HG03558 (cell line): ENCODE results near the gene IPO9.
"Not testable (repeated sequence)": the region's sequence is repeated elsewhere in the genome, so short reads cannot be mapped to it uniquely, and the experiment has no call there.

Source experiments
- ATAC-seq: cut with Tn5 transposase; IDR thresholded peaks from one replicate; pipeline ENCODE4 v1.9.1; 2021; ENCODE audit warnings: moderate number of reproducible peaks; ENCODE audit not compliant: unreplicated experiment; ENCODE audit errors: extremely low read depth

IPO9 gene

GRCh38 chr1:201845331-201846083 is 16.6 kb downstream of the IPO9 start:
- ATAC-seq: no peak

GRCh38 chr1:201847150-201847549 is 18.2 kb downstream of the IPO9 start:
- ATAC-seq: no peak

GRCh38 chr1:201848230-201848629 is 19.3 kb downstream of the IPO9 start:
- ATAC-seq: no peak

- ATAC-seq: no peak
Observed at GRCh38 chr1:201849372-201850052, 20.6 kb downstream of the IPO9 start.

GRCh38 chr1:201850053-201850397 is 21.1 kb downstream of the IPO9 start:
- ATAC-seq: no peak

GRCh38 chr1:201851949-201852348 is 23.0 kb downstream of the IPO9 start:
- no peak for ATAC-seq

- ATAC-seq: not testable (repeated sequence)
Observed at GRCh38 chr1:201856722-201857121, 27.8 kb downstream of the IPO9 start.

GRCh38 chr1:201859424-201859823 is 30.5 kb downstream of the IPO9 start:
- ATAC-seq: no peak

GRCh38 chr1:201861448-201861847 is 32.5 kb downstream of the IPO9 start:
- no peak for ATAC-seq

- ATAC-seq: no peak
Observed at GRCh38 chr1:201870397-201870796, 41.4 kb downstream of the IPO9 start.

GRCh38 chr1:201874672-201875071 is 45.7 kb downstream of the IPO9 start:
- no peak for ATAC-seq

- no peak for ATAC-seq
Observed at GRCh38 chr1:201876148-201876818, 47.3 kb downstream of the IPO9 start.

GRCh38 chr1:201877877-201878401 is 49.0 kb downstream of the IPO9 start:
- no peak for ATAC-seq

GRCh38 chr1:201880928-201881571 is 52.1 kb downstream of the IPO9 start:
- ATAC-seq: no peak

- no peak for ATAC-seq
Observed at GRCh38 chr1:201881617-201882016, 52.7 kb downstream of the IPO9 start.

- no peak for ATAC-seq
Observed at GRCh38 chr1:201882665-201883132, 53.7 kb downstream of the IPO9 start.

- ATAC-seq: no peak
Observed at GRCh38 chr1:201883266-201883665, 54.3 kb downstream of the IPO9 start.

GRCh38 chr1:201883786-201884185 is 54.8 kb downstream of the IPO9 start:
- ATAC-seq: no peak

GRCh38 chr1:201884425-201884824 is 55.5 kb downstream of the IPO9 start:
- ATAC-seq: no peak

- ATAC-seq: no peak
Observed at GRCh38 chr1:201885531-201886075, 56.6 kb downstream of the IPO9 start.
